Measurements from ENCODE around the gene SETBP1. TPM values are rescaled to one million over a fixed set of nuclear protein-coding genes. Genes with fewer than 3 reads are reported as not detected.

Gene SETBP1
- total RNA-seq, 1 donor, result 2.6 TPM

GRCh38 chr18:44851856-44852621 is 171.4 kb downstream of the SETBP1 start:
- no peak overlapping the region for H3K4me3 ChIP-seq (ENCODE audit: low read depth, low read length)
- DNase-seq (ENCODE audit: low read depth), result no peak
- TF ChIP-seq, protein P1, sequence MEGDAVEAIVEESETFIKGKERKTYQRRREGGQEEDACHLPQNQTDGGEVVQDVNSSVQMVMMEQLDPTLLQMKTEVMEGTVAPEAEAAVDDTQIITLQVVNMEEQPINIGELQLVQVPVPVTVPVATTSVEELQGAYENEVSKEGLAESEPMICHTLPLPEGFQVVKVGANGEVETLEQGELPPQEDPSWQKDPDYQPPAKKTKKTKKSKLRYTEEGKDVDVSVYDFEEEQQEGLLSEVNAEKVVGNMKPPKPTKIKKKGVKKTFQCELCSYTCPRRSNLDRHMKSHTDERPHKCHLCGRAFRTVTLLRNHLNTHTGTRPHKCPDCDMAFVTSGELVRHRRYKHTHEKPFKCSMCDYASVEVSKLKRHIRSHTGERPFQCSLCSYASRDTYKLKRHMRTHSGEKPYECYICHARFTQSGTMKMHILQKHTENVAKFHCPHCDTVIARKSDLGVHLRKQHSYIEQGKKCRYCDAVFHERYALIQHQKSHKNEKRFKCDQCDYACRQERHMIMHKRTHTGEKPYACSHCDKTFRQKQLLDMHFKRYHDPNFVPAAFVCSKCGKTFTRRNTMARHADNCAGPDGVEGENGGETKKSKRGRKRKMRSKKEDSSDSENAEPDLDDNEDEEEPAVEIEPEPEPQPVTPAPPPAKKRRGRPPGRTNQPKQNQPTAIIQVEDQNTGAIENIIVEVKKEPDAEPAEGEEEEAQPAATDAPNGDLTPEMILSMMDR (IDR thresholded peaks at IDR 0.05; ENCODE audit: insufficient read depth, low read depth, low read length), result no peak

DNA sequence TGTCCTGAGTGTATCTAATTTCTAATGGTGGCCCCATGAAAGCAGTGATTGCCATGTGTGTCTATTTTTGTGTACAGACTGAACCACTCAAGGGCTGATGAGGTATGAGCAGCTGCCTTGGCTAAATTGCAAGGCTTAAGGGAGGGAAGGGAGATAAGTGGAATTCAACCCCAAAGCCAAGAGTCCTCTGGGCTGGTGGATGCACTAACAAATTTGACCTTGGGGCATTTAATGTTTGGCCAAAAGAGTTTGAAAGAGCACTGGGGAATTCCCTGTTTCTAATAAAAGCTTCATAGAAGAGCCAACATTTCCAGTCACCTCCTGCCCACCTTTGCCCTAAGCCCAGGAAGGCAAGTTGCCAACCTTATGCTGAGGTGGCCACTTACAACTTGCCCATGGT is 172.1 kb downstream of the SETBP1 start:
- H3K4me3 ChIP-seq (ENCODE audit: low read depth, low read length), result no peak overlapping the region
- no peak for DNase-seq (ENCODE audit: low read depth)
- TF ChIP-seq, protein P1 (IDR thresholded peaks at IDR 0.05; ENCODE audit: insufficient read depth, low read depth, low read length), result no peak

GRCh38 chr18:44853430-44853829 is 172.7 kb downstream of the SETBP1 start:
- TF ChIP-seq, protein P1 (IDR thresholded peaks at IDR 0.05; ENCODE audit: insufficient read depth, low read depth, low read length), result no peak
- no peak overlapping the region for H3K4me3 ChIP-seq (ENCODE audit: low read depth, low read length)
- DNase-seq (ENCODE audit: low read depth), result no peak

GRCh38 chr18:44855681-44856080 is 175.0 kb downstream of the SETBP1 start:
- no peak overlapping the region for H3K4me3 ChIP-seq (ENCODE audit: low read depth, low read length)
- DNase-seq (ENCODE audit: low read depth), result no peak
- TF ChIP-seq, protein P1 (IDR thresholded peaks at IDR 0.05; ENCODE audit: insufficient read depth, low read depth, low read length), result no peak

GRCh38 chr18:44856157-44856556 is 175.5 kb downstream of the SETBP1 start:
- DNase-seq (ENCODE audit: low read depth), result no peak
- no peak overlapping the region for H3K4me3 ChIP-seq (ENCODE audit: low read depth, low read length)
- TF ChIP-seq, protein P1 (IDR thresholded peaks at IDR 0.05; ENCODE audit: insufficient read depth, low read depth, low read length), result no peak

DNA sequence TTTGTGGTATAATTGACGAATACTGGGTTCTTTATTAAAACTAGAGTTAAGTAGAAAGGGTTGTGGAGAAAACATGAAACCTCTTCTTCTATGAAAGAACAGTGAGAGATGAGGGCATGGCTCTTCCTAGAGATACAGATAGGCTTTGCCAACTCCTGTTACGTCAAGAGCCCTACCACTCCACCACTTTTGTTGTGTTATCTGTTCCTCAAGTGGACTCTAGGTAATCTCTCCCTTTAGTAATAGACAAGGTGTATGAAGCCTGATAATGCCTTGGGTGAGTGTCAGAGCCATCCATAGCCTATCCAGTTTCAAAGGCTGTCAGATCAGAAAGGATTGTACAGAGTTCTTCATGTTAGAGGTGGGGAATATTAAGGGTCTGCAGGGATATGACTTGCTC is 176.4 kb downstream of the SETBP1 start:
- TF ChIP-seq, protein P1 (IDR thresholded peaks at IDR 0.05; ENCODE audit: insufficient read depth, low read depth, low read length), result no peak
- no peak overlapping the region for H3K4me3 ChIP-seq (ENCODE audit: low read depth, low read length)
- DNase-seq (ENCODE audit: low read depth), result no peak
